GM18873 (cell line): ENCODE results near the gene UBC.
"Not testable (repeated sequence)": the region's sequence is repeated elsewhere in the genome, so short reads cannot be mapped to it uniquely, and the experiment has no call there.

ENCODE experiments used
- ATAC-seq: cut with Tn5 transposase; IDR thresholded peaks from one replicate; pipeline ENCODE4 v1.9.1; 2021; ENCODE audit warnings: mild to moderate bottlenecking, moderate library complexity, moderate number of reproducible peaks; ENCODE audit not compliant: unreplicated experiment, low FRiP score

The UBC gene

DNA sequence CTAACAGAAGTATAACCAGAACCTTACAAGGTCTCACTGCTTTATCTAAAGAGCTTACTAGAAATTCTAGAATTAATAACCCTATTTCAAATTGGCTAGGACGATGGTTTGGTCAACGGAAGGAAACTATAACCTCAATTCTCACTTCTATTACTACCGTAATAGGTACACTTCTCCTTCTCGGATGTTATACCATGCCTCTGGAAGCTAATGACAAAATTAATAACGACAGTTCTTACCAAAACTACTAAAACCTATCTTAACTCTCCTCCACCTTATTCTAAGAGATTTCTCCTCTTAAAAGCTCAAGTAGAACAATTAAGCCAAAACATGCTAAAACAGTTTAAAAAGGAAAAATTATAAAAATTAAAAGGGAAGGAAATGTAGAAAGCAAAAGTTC, 23.7 kb upstream of the UBC start:
- no peak for ATAC-seq

DNA sequence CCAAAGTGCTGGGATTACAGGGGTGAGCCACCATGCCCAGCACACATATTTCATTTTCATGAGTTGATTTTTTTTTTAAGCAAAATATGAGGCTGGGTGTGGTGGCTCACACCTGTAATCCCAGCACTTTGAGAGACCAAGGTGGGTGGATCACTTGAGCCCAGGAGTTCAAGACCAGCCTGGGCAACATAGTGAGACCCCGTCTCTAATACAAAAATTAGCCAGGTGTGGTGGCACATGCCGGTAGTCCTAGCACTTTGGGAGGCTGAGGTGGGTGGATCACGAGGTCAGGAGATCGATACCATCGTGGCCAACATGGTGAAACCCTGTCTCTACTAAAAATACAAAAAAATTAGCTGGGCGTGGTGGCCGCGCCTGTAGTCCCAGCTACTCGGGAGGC, 17.1 kb upstream of the UBC start:
- not testable (repeated sequence) for ATAC-seq

DNA sequence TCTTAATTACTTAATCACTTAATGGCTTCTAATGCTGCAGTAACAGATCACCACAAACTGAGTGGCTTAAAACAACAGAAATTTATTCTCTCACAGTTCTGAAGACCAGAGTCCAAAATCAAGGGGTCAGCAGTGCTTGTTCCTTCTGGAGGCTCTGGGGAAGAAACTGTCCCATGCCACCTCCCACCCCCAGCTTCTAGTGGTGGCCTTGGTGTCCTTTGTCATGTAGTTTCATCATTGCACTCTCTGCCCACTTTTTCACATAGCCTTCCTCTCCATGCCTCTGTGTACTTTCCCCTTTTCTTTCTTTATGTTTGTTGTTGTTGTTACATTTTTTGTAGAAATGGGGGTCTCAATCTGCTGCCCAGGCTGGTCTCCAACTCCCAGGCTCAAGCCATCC, 16.1 kb upstream of the UBC start:
- no peak for ATAC-seq

DNA sequence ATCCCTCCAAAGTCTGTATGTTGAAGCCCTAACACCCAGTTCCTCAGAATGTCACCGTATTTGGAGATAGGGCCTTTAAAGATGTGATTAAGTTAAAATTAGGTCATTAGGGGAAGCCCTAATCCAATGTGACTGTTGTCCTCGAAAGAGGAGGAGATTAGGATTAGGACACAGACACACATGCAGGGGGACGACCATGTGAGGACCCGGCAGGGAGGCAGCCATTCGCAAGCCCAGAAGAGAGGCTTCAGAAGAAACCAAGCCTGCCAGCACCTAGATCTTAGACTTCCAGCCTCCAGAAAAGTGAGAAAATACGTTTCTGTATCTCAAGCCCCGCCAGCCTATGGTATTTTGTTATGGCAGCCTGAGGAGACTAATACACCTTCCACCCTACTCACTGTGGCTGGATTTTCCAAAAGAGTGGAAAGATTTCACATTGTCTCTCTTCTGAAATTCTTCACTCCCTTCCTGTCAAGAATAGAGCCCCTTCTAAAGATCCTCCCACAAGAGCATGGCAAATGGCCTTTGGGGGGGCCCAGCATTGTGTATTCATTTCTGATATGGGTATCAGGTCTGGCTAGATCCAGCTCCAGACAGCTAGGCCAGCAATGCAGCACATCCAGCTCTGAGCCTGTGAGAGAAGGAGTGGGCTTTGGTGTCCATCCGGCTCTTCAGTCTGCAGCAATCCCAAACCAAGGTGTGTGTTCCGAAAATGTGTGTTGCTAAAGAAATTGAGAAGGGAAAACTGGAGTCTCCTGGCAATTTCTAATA, 15.4 kb upstream of the UBC start:
- no peak for ATAC-seq

DNA sequence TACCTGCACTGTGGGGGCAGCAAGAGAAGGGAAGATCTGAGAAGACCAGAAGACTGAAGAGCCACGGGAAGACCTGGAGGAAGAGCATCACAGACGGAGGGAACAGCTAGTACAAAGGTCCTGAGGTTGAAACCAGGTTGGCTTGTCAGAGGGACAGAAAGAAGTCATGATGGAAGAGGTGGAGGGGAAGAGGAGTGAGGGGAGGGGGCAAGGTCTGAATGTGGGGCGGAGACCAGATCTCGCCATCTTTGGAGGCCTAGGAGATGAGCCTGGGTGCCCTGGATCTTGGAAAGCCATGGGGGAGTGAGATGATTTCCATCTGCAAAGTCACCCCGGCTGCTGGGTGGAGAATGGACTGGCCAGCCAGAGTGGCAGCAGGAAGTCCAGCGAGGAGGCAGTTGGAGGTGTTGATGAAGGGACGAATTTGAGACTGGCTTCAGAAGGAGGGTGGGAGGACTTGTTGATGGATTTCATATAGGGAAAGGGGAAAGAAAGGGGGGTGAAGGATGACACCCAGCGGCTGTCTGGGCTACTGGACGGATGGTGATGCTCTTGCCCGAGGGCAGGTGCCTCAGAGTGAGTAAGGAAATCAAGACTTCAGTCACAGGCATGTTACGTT, 14.6 kb upstream of the UBC start:
- no peak for ATAC-seq

DNA sequence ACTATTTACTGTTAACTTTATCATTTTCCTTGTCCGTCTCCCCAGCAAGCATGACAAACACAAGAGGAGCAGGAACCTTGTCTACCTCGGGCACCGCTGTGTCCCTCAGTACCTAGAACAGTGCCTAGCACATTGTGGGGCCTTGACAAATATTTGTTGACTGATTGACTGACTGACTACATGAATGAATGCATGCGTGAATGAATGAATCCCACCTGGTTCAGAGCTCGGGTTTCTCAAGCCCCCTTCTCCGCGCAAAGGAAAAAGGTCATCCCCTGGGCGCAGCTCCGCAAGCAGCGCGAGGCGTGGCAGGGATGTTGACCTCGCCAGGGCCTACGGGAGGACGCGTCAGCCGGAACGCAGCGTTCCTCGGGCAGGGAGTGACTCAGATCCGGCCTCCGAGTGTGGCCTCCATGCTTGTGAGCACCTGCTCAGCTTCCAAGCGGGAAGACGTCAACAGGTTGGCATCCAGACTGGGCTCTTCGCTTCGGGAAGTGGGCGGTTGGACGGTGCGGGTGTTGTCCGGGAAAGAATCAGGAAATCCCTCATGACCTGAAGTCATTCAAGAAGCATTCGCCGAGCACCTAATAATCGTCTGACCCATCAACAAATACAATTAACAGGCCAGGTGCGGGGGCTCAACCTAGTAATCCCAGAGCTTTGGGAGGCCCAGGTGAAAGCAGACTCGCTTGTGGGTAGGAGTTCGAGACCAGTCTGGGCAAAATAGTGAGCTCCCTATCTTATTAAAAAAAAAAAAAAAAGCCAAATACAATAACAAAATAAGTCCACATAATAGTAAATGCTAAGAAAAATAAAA, 13.9 kb upstream of the UBC start:
- ATAC-seq: peak; percentile 23

DNA sequence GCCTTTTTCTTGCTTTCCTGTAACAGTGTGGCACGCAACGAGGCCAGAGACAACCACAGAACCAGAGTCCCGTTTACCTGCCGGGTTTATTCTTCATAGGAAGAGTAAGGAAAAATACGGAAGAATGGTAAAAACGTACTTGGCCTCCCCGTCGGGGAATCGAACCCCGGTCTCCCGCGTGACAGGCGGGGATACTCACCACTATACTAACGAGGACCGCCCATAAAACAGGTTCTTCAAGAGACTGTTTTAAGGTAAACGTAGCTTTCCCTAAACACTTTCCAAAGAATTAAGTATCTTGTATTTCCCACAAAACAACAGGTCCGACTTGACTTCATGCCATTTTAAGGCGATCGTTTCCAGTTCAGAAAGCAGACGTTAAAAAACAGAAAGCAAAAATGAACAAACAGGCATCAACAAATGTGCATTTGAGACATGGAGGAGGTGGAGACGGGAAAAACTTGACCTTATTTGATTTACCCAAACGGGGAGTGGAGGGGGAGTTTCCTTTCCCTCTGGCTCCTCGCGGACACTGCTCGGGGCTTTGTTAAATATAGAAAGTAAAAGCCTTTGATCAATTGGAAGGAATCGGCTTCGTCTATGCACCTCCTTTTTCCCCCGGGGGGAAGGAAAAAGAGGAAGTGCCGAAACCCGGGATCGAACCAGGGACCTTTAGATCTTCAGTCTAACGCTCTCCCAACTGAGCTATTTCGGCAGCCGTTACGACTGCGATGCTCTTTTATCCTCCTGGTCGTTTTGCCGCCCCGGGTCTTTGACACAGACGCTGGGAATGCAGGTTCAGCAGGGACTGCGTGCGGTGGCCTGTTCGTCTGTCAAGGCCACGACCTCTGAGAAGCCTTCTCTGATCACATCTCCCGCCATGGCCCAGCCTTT, 13.0 kb upstream of the UBC start:
- peak; percentile 69 for ATAC-seq

DNA sequence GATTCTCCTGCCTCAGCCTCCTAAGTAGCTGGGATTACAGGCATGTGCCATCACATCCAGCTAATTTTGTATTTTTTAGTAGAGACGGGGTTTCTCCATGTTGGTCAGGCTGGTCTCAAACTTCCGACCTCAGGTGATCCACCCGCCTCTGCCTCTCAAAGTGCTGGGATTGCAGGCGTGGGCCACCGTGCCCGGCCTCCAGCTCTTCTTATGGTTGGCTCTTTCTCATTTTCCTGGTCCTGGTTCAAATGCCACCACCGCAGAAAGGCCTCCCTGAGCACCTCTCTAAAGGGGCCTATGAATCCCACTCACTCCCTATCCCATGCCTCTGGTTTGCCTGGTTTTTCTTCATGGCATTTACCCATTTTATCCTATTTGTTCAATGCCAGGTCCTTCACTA, 11.3 kb upstream of the UBC start:
- ATAC-seq: not testable (repeated sequence)

DNA sequence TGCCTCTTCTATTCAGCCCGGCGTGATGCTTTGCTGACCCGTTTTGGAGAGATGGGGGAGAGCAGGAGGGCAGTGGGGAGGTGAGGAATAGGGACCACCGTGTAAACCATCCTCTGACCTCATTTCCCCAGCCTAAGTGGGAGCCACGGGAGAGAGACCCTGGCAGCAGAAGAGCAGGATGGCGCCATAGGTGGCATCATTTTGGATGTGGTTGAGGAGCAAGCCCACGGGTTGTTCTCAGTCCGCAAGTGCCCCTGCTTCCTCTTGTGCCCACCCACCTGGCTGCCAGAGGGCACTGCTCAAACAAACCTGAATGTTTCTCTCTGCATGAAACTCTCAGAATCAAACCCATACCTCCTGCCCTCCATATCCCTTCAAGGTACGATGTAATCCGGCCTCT, 10.7 kb upstream of the UBC start:
- ATAC-seq: no peak

DNA sequence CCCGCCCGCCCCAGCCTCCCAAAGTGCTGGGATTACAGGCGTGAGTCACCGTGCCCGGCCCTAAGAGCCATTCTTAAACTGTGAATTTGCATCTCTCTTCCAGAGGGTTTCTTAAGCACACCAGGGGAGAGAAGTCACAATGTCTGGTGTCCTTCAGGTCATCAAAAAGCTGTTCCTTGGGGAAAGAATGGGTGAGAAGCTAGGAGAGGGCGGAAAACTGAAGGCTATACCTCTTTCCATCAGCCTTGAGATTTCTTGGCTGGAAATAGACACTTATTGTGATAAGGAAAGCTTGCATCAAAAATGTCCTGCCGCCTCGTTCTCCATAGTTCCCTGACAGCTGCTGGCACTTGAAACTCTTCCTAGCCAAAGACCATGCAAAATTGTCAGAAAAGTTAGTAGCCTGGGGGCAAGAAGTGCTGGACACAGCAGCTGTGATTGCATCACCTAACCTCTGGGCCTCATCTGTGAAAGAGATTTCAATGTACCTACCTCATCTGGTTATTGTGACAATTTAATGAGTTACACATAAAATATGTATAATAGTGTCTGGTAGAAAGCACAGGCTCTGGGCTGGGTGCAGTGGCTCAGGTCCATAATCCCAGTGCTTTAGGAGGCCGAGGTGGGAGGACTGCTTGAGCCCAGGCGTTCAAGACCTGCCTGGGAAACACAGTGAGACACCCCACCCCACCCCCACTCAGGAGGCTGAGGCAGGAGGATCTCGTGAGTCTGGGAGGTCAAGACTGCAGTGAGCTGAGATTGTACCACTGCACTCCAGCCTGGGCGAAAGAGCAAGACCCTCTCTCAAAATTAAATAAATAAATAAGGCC, 9.7 kb upstream of the UBC start:
- no peak for ATAC-seq

DNA sequence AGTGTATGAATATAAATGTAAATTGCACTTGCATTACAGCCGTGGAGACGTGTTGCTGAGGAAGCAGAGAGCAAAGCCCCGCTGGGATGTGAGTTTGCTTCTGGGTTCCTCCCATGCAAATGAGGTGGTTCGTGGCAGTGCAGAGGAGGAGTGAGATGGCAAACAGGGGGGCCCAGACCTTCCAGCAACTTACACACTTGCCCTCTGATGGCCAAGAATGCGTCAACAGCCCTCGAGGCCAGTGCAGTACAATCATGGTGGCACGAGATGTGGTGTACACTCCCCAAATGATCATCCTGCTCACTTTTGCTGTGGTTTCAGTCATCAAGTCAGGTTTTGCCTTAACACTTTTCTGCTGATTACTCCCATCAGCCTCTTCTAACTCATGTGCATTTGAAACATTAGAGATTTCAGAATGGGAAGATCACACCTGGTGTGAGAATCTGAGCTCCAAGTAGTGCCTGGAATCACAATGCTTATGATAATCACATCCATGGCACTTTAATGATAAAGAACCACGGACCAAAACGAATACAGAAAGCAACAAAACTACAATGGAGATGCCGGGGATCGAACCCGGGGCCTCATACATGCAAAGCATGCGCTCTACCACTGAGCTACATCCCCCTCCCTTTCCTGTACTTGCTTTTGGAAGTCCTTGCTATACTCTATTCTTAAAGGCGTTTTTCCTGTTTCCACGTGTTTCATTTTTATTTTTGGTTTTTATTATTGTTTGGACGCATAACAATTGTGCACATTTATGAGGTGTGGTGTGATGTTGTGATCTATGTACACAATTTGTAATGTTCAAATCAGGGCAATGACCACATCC, 7.0 kb upstream of the UBC start:
- ATAC-seq: peak; percentile 40

DNA sequence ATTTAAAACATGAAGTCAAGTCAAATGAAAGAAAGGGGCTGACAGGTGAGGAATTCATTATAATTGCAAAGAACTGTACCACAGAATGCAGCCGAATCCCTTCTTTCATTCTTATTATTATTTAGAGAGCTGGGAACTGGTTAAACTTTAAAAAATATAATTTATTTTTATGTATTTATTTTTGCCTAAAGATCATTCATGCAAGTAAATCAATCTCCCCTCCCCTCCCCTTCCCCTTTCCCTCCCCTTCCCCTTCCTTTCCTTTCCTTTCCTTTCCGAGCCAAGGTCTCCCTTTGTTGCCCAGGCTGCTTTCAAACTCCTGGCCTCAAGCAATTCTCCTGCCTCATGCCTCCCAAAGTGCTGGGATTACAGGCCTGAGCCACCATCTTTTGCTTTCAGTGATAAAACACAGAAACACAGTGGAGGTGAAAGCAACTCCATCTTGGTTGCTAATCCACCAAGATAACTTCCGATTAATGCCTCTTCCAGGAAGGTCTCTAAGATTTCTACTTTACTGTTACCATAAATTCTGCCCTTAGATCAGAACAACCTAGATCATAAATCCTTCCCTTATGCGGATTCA, 6.0 kb upstream of the UBC start:
- ATAC-seq: no peak

DNA sequence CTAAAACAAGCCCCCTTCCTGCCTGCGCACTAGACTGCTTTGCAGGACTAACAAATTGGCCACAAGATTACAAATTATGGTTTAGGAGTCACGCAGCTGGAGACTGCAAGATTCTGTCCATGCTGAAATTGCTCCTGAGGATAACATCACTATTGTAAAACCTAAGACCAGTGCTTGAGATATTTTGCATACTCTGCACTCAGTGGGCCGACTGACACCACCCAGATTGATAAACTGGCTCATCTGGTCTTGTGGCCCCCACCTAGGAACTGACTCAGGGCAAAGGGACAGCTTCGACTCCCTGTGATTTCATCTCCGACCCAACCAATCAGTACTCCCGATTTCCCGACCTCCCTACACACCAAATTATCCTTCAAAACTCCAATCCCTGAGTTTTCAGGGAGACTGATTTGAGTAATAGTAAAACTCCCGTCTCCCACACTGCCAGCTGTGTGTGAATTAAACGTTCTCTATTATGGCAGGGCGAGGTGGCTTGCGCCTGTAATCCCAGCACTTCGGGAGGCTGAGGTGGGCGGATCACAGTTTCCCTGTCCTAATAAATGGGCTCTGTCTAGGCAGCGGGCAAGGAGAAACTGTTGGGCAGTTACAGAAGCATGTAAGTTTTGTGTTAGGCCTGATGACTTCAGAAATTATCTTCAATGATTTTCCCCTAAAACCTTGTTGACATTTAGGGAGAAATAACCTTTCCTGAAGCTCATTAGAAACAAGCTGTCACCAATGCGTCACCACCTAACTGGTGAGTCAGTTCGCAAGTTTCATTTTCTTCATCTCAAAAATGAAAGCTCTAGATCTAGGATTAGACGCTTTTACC, 5.3 kb upstream of the UBC start:
- no peak for ATAC-seq

DNA sequence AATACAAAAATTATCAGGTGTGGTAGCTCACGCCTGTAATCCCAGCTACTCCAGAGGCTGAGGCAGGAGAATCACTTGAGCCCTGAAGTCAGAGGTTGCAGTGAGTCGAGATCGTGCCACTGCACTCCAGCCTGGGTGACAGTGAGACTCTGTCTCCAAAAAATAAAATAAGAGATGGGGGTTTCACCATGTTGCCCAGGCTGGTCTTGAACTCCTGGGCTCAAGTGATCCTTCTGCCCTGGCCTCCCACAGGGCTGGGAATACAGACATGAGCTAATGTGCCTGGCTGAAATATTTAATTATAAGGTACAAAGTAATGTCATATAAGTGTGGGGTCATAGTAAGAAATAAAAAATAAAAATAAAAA, 4.2 kb upstream of the UBC start:
- not testable (repeated sequence) for ATAC-seq

DNA sequence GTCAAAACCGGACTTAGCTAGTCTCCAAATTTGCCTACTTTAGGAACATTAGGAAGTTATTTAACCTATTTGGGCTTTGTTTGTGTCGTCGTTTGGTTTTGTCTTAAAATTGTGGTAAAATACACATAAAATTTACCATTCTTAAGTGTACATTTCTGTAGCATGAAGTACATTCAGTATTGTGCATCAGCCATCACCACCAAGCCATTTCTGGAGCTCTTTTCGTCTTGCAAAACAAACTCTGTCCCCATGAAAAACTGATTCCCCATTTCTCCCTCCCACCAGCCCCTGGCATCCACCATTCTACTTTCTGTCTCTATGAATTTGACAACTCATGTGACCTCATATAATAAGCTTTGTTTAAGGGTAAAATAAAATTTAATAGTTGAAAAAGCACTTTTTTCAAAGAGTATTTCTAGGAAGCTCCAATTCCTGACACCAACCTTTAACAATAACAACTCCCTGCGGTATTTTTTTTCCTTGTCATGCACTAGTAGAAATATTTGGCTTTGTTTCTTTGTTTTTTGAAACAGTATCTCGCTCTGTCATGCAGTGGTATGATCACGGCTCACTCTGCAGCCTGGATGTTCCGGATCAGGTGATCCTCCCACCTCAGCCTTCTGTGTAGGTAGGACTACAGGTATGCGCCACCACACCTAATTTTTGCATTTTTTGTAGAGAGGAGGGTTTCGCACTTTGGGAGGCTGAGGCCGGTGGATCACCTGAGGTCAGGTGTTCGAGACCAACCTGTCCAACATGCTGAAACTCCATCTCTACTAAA, 3.6 kb upstream of the UBC start:
- ATAC-seq: no peak

DNA sequence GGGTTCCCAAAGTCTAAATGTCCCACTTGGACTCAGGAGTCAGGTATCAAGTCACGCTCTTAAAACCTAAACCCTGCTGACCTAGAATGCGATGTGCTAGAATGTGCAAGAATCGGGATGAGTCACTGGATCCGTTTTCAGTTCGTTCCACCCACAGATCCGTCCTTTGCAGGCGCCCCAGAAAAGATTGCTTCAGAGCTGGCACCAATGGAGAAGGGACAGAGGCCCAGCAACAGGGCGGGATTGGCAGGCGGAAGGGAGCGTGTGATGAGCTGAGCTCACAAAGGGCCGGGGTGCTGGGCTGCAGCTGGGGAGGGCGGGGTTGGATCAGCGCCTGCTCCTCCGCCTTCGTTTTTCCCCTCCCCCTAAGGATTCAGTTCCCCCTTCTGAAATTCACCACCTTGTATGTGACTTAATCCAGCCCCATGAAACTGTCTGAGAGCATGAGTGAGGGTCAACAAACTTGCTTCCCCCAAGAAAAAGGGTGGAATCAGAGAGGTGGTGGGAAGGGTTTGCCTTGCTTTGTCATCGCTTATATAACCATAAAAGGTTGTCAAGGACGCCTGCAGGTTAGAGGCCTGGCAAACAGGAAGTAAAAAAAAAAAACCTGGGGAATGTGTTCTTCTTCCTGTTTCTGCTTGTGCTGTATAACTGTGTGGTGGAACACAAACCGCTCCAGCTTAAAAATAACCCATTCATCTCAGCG, 2.8 kb upstream of the UBC start:
- ATAC-seq: peak; percentile 31
